Adrenal gland (tissue), 12 donors: ENCODE measurements around the gene COA1. TPM values are rescaled to one million over a fixed set of nuclear protein-coding genes. Genes with fewer than 3 reads are reported as not detected.

Source experiments
- DNase-seq, 7 donors: peaks; one replicate each; pipeline ENCODE4 v3.0.0-alpha.2; 2019 to 2020
- H3K27ac ChIP-seq, 5 donors: fragments of 200-600 bp; sonication (generic) in 4 of 5; 1 replicate in 3 of 5; 2 replicates in 2 of 5; pipeline versions ENCODE4 v1.5.1 to v1.8.0; 2016 to 2020; ENCODE audit warnings: mild to moderate bottlenecking in 1 of 5
- H3K27me3 ChIP-seq: fragments of 200-600 bp; 2 replicates; pipeline ENCODE4 v1.8.0; 2021
- H3K36me3 ChIP-seq, 2 donors: fragments of 200-600 bp; replicated peaks in 1 of 2; 1 replicate in 1 of 2; 2 replicates in 1 of 2; pipeline versions ENCODE4 v1.5.1 to v1.8.0; 2018 to 2022
- H3K4me1 ChIP-seq, 2 donors: fragments of 200-600 bp; replicated peaks in 1 of 2; 1 replicate in 1 of 2; 2 replicates in 1 of 2; pipeline versions ENCODE4 v1.5.1 to v1.8.0; 2018 to 2021
- H3K4me3 ChIP-seq, 4 donors: fragments of 200-600 bp; sonication (generic) in 3 of 4; one replicate each; pipeline ENCODE4 v1.5.1; 2016 to 2018
- H3K9me3 ChIP-seq, 3 donors: fragments of 200-600 bp; sonication (generic) in 1 of 3; replicated peaks in 1 of 3; 1 replicate in 2 of 3; 2 replicates in 1 of 3; pipeline versions ENCODE4 v1.5.1 to v1.8.0; 2016 to 2021
- POLR2A ChIP-seq, 2 donors: fragments of 450-650 bp; IDR thresholded peaks; one replicate each; pipeline ENCODE4 v1.6.1; 2017; ENCODE audit warnings: antibody characterized with exemption in 2 of 2, mild to moderate bottlenecking in 2 of 2, moderate library complexity in 1 of 2
- WGBS, 4 donors: extraction: QIAGEN DNeasy Blood & Tissue Kit in 2 of 4; methylation state at CpG; one replicate each; pipeline versions ENCODE4 v1.1.5 to v1.1.7; 2013 to 2017; 5-methylcytosine and 5-hydroxymethylcytosine counted together
- intact Hi-C, 2 donors: fragments of 100-400 bp; cut with DNase I; formaldehyde crosslinking; loops; one replicate each; pipeline versions ENCODE4 v1.14.1 to v1.15.0; 2022 to 2023
- polyA plus RNA-seq, 3 donors: library from polyadenylated mRNA; stranded (reverse); fragments of 200-250 nt in 2 of 3; fragments of 350-450 nt in 1 of 3; fragmentation: Illumina TruSeq in 1 of 3; extraction: RNeasy Lipid Tissue Mini Kit (QIAGEN cat#74804) in 1 of 3; gene quantifications; one replicate each; pipeline ENCODE4 v1.2.3, GENCODE V29; 2013 to 2014
- total RNA-seq, 9 donors: library from RNA; depleted of rRNA in 4 of 9; stranded (reverse); fragments of >200 nt in 4 of 9; fragments of 120-200 nt in 1 of 9; fragmentation: NEBNext Ultra II Directional in 1 of 9; extraction: Animal tissue kit (Norgen Biotek cat#: 25700) in 1 of 9; gene quantifications; one replicate each; pipeline versions ENCODE4 v1.1.0 to v1.2.4, GENCODE V29; 2013 to 2023
- TF ChIP-seq, protein P1 (sequence below), 6 experiments: fragments of 450-650 bp in 4 of 6; fragments of 200-600 bp in 2 of 6; sonication (generic) in 1 of 6; IDR thresholded peaks; 1 replicate in 5 of 6; 2 replicates in 1 of 6; pipeline versions ENCODE4 v1.5.1 to v1.8.0; 2016 to 2021; ENCODE audit warnings: antibody characterized with exemption in 6 of 6, mild to moderate bottlenecking in 2 of 6, moderate library complexity in 1 of 6
- donor health status: healthy with polysubstance abuse.
- donor health status: Bipolar disorder and iron deficiency.
- donor health status: DM: yes; HTN: yes; CAD: no.
- donor health status: DM: no; HTN: no; CAD: no.
- donor health status: DM: no; HTN: no; CAD: no.
- donor health status: DM: yes; HTN: yes; CAD: no.

COA1 gene
- total and polyA plus RNA-seq, 12 donors = 19.0 to 60.0 (median 40.2) TPM

DNA sequence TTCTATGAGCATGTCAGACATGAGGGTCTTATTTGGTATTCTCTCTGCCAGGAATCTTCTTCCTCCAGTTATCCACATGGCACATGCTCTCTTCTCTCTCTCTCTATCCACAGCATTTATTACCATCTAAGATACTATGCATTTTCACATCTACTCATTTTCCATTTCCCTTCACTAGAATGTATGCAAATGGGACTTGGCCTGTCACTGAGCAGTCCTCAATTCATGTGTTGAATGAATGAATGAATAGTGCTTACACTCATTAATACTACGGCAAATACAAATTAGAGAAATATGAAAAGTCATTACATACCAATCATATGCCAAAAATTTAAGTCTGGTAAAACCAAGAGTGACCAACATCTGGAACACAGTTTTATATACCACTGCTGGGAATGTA, 34.0 kb downstream of the COA1 start:
- intact Hi-C loops = no loop called here
- no peaks in the 10 kb centered on the region for H3K9me3 ChIP-seq
- no peaks in the 10 kb centered on the region for H3K27me3 ChIP-seq
- TF ChIP-seq, protein P1, sequence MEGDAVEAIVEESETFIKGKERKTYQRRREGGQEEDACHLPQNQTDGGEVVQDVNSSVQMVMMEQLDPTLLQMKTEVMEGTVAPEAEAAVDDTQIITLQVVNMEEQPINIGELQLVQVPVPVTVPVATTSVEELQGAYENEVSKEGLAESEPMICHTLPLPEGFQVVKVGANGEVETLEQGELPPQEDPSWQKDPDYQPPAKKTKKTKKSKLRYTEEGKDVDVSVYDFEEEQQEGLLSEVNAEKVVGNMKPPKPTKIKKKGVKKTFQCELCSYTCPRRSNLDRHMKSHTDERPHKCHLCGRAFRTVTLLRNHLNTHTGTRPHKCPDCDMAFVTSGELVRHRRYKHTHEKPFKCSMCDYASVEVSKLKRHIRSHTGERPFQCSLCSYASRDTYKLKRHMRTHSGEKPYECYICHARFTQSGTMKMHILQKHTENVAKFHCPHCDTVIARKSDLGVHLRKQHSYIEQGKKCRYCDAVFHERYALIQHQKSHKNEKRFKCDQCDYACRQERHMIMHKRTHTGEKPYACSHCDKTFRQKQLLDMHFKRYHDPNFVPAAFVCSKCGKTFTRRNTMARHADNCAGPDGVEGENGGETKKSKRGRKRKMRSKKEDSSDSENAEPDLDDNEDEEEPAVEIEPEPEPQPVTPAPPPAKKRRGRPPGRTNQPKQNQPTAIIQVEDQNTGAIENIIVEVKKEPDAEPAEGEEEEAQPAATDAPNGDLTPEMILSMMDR (IDR thresholded peaks at IDR 0.05) = no peak
- TF ChIP-seq POLR2A (IDR thresholded peaks at IDR 0.05) = no peak
- no peaks in the 10 kb centered on the region for H3K36me3 ChIP-seq
- peaks cover 0 to 35% of the 10 kb centered on the region in 2 donors for H3K4me1 ChIP-seq
- no peak overlapping the region for H3K27ac ChIP-seq
- 99 to 100% (median 100%) methylated on average over 1 of the region's 1 CpG for WGBS, 4 donors
- no peak overlapping the region for H3K4me3 ChIP-seq
- no peak for DNase-seq

DNA sequence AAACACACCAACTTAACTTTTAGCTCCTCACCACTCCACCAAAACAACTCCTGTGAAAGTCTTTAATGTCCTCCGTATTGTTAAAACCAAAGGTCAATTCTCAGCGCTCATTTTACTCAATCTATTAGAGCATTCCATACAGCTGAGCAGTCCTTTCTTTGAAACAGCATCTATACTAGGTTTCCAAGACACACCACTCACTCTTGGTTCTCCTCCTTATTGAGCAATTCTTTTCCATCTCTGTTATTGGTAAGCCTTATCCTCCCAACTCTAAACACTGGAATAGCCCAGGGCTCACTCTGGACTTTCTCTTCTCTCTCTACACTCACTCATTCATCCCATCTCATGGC, 34.9 kb downstream of the COA1 start:
- Histone ChIP-seq H3K27me3 (no peaks in the 10 kb centered on the region), H3K4me1 (peaks cover 0 to 27% of the 10 kb centered on the region in 2 donors), H3K9me3 (no peaks in the 10 kb centered on the region), H3K4me3 (no peak overlapping the region), H3K36me3 (no peaks in the 10 kb centered on the region), H3K27ac (no peak overlapping the region)
- no peak for DNase-seq
- intact Hi-C loops = no loop called here
- 93 to 99% (median 96%) methylated on average over 2 of the region's 2 CpGs for WGBS, 4 donors
- TF ChIP-seq, protein P1 (IDR thresholded peaks at IDR 0.05) = no peak
- TF ChIP-seq POLR2A (IDR thresholded peaks at IDR 0.05) = no peak

DNA sequence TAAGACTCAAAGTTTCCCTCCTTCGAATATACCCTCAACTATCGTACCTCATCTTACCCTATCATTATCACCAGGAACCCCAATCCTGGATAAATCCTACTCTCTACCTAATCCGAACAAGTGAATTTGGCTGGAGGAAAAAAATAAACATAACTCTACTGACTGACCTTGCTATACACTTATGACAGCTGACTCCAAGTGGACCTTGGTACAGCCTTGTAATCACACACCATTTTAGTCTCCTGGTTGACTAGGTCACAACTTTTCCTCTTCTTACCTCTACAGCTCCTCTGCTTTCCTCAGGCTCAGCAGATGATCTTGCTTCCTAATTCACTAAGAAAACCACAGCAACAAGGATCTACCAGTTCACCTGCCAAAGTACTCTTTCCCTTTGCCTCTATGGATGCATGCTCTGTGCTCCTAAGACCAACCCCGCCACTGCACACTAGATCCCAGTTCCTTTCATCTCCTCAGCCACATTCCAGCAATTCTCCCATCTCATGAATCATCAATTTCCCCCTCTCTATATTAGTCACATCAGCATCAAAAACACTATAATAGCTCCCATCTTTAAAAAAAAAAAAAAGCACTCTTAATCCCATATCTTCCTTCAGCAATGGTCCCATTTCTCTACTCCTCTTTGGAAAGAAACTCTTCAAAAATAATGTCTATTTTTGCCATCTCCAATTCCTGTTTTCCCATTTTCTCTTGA, 35.5 kb downstream of the COA1 start:
- Histone ChIP-seq H3K4me1 (peaks cover 0 to 27% of the 10 kb centered on the region in 2 donors), H3K27ac (no peak overlapping the region), H3K27me3 (no peaks in the 10 kb centered on the region), H3K36me3 (no peaks in the 10 kb centered on the region), H3K4me3 (no peak overlapping the region), H3K9me3 (no peaks in the 10 kb centered on the region)
- no peak for DNase-seq
- TF ChIP-seq POLR2A (IDR thresholded peaks at IDR 0.05) = no peak
- TF ChIP-seq, protein P1 (IDR thresholded peaks at IDR 0.05) = no peak
- intact Hi-C loops = no loop called here
- 83 to 88% (median 84%) methylated on average over 4 of the region's 4 CpGs for WGBS, 4 donors

GRCh38 chr7:43692582-43693373, 36.5 kb downstream of the COA1 start:
- intact Hi-C loops = no loop called here
- 65 to 78% (median 71%) methylated on average over 2 of the region's 2 CpGs for WGBS, 4 donors
- TF ChIP-seq, protein P1 (IDR thresholded peaks at IDR 0.05) = no peak
- no peak for TF ChIP-seq POLR2A (IDR thresholded peaks at IDR 0.05)
- Histone ChIP-seq H3K4me3 (no peak overlapping the region), H3K27me3 (no peaks in the 10 kb centered on the region), H3K9me3 (no peaks in the 10 kb centered on the region), H3K4me1 (peaks cover 0 to 19% of the 10 kb centered on the region in 2 donors), H3K27ac (no peak overlapping the region), H3K36me3 (no peaks in the 10 kb centered on the region)
- no peak for DNase-seq
